Activated CD4-positive, alpha-beta T cell treated with anti-CD3 and anti-CD28 coated beads for 36 hours (primary cell): Measurements from ENCODE around the gene SLC48A1. TPM values are rescaled to one million over a fixed set of nuclear protein-coding genes. Genes with fewer than 3 reads are reported as not detected.

ENCODE experiments used
- ATAC-seq: fragments of 200-7000 bp; cut with Tn5 transposase; one replicate; pipeline ENCODE4 v1.10.0; 2021; ENCODE audit warnings: mild to moderate bottlenecking, moderate library complexity
- CTCF ChIA-PET: fragments of 350-600 bp; sonication (Branson Sonifier 250); formaldehyde crosslinking; loops from one replicate; lab custom pipeline; 2021; ENCODE audit warnings: antibody characterized with exemption; lab: Charles Lee
- POLR2A ChIA-PET: fragments of 350-600 bp; sonication (Branson Sonifier 250); formaldehyde crosslinking; loops from one replicate; lab custom pipeline; 2021; ENCODE audit warnings: antibody characterized with exemption, inconsistent platforms; lab: Charles Lee
- DNase-seq: peaks from one replicate; pipeline ENCODE4 v3.0.0-alpha.2; 2020
- H3K27ac Mint-ChIP-seq: one replicate; pipeline ENCODE4 v1.8.0; 2021; ENCODE audit warnings: mixed read lengths
- H3K27me3 Mint-ChIP-seq: one replicate; pipeline ENCODE4 v1.8.0; 2021; ENCODE audit warnings: mixed read lengths
- H3K36me3 Mint-ChIP-seq: one replicate; pipeline ENCODE4 v1.8.0; 2021; ENCODE audit warnings: low read depth, mixed read lengths
- H3K4me1 Mint-ChIP-seq: one replicate; pipeline ENCODE4 v1.8.0; 2021; ENCODE audit warnings: mixed read lengths
- H3K4me3 Mint-ChIP-seq: one replicate; pipeline ENCODE4 v1.8.0; 2021; ENCODE audit warnings: mild to moderate bottlenecking, moderate library complexity, mixed read lengths
- H3K9me3 Mint-ChIP-seq: one replicate; pipeline ENCODE4 v1.8.0; 2021; ENCODE audit warnings: low read depth, mixed read lengths
- intact Hi-C, 2 experiments: fragments of 100-400 bp; cut with DNase I in 1 of 2; cut with micrococcal nuclease in 1 of 2; formaldehyde crosslinking; loops; one replicate each; pipeline versions ENCODE4 v1.14.2 to v1.15.1; 2022 to 2024; cut with DNase I, micrococcal nuclease
- total RNA-seq, 2 experiments: library from RNA; stranded (reverse); gene quantifications; one replicate each; pipeline ENCODE4 v1.2.3, GENCODE V29; 2021

Gene SLC48A1
- total RNA-seq, 2 experiments from 2014 or later: 5.9 to 8.5 TPM

DNA sequence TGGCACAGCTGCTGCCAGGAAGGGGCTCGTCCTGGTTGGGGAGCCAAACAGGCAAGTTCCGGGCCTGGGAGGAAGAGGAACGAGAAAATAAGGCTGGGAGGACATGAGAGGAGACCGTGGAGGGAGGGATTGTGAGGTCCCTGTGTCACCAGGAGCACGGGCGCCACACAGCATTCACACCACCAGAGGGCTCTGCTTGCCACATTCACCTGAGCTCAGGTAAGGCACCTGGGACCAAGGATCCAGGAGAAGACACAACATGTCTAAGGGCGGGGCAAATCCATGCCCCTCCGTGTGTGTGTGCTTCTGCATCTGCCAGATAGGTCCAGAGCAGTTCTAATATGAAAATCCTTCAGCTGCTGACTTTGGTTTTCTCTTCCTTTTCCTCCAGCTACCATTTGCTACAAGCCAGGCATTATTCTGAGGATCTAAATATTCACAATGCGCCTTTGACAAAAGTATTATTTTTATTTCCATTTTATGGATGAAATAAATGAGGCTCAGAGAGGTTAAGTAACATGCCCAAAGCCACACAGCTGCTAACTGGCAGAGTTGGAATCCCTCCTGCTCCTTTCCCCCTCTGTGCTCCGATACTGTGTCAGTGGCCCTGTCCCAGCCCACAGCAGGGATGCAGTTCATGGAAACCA is 28.9 kb upstream of the SLC48A1 start:
- ChIA-PET CTCF (interaction anchor here (0.6 to 13.4 kb wide), 18 partner anchors 12 to 933 kb away, joined by 3 to 449 read pairs (median 4); partner anchors contain the start of genes RAPGEF3 and SLC48A1), POLR2A (interaction anchor here (1.1 kb wide), 1 partner anchor 23 kb away, joined by 3 read pairs; no protein-coding TSS in a partner anchor)
- no peak overlapping the region for H3K4me3 Mint-ChIP-seq
- ATAC-seq (peak; percentile 33), DNase-seq (peak; percentile 67)
- peaks cover 2% of the 10 kb centered on the region for H3K27me3 Mint-ChIP-seq
- no peak overlapping the region for H3K27ac Mint-ChIP-seq
- intact Hi-C loops: no loop called here
- H3K36me3 Mint-ChIP-seq: no peaks in the 10 kb centered on the region
- peaks cover 17% of the 10 kb centered on the region for H3K4me1 Mint-ChIP-seq
- no peaks in the 10 kb centered on the region for H3K9me3 Mint-ChIP-seq

DNA sequence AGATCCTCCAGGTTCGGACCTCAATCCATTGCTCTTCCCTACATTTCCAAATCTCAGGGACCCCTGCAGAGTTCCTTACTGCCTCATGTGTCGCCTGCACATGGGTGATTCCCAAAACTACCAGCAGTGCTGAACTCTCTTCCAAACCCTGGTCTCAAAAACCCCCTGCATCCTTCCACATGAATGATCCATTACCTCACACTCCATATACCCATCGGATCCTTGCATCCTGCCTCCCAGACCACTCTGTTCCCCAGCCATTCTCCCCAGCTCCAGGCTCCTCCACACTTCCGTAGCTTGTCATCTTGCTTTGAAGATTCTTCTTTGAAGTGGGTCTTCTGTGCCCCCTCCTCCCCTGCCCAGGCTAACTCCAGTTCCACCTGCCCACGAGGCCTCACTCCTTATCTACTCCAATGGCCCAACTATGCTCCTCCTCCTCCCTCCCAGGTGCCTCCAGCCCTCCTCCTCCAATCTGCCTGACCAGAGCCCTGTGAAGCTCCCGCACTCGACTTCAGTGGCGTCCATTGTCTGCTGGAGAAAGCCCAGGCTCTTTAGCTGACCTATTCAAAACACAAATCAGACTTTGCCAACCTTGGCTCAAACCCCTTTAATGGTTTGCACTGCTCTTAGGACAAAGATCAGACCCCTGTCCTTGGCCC is 28.1 kb upstream of the SLC48A1 start:
- Mint-ChIP-seq H3K4me3 (no peak overlapping the region), H3K27ac (no peak overlapping the region), H3K27me3 (peaks cover 2% of the 10 kb centered on the region), H3K36me3 (no peaks in the 10 kb centered on the region), H3K4me1 (peaks cover 13% of the 10 kb centered on the region), H3K9me3 (no peaks in the 10 kb centered on the region)
- POLR2A ChIA-PET: interaction anchor here (1.1 kb wide), 1 partner anchor 22 kb away, joined by 3 read pairs; no protein-coding TSS in a partner anchor
- no peak for ATAC-seq
- intact Hi-C loops: no loop called here
- CTCF ChIA-PET: interaction anchor here (0.7 to 13.4 kb wide), 10 partner anchors 13 to 420 kb away, joined by 3 to 449 read pairs (median 6); partner anchors contain the start of genes RAPGEF3 and SLC48A1
- DNase-seq: no peak

- Mint-ChIP-seq H3K36me3 (no peaks in the 10 kb centered on the region), H3K4me3 (no peak overlapping the region), H3K27me3 (peaks cover 2% of the 10 kb centered on the region), H3K4me1 (peaks cover 13% of the 10 kb centered on the region), H3K9me3 (no peaks in the 10 kb centered on the region), H3K27ac (peak overlapping the region; percentile 20)
- POLR2A ChIA-PET: no interaction called here
- intact Hi-C loops: no loop called here
- ATAC-seq (no peak), DNase-seq (no peak)
- CTCF ChIA-PET: interaction anchor here (5.6 to 13.4 kb wide), 3 partner anchors 13 to 93 kb away, joined by 198 to 449 read pairs (median 218); partner anchors contain the start of genes RAPGEF3 and SLC48A1
These were observed 27.5 kb upstream of the SLC48A1 start for GRCh38 chr12:47745485-47746041.

GRCh38 chr12:47746073-47746472 is 27.0 kb upstream of the SLC48A1 start:
- Mint-ChIP-seq H3K9me3 (no peaks in the 10 kb centered on the region), H3K4me3 (no peak overlapping the region), H3K27ac (no peak overlapping the region), H3K27me3 (peaks cover 2% of the 10 kb centered on the region), H3K4me1 (peaks cover 13% of the 10 kb centered on the region), H3K36me3 (no peaks in the 10 kb centered on the region)
- intact Hi-C loops: no loop called here
- ATAC-seq: no peak
- POLR2A ChIA-PET: no interaction called here
- no peak for DNase-seq
- CTCF ChIA-PET: interaction anchor here (13.4 kb wide), 1 partner anchor 28 kb away, joined by 449 read pairs; the partner anchor contains the start of gene SLC48A1

- CTCF ChIA-PET: interaction anchor here (0.6 to 13.4 kb wide), 3 partner anchors 27 to 62 kb away, joined by 3 to 449 read pairs (median 3); partner anchors contain the start of gene SLC48A1
- H3K36me3 Mint-ChIP-seq: no peaks in the 10 kb centered on the region
- no peak for ATAC-seq
- DNase-seq: no peak
- intact Hi-C loops: no loop called here
- no peaks in the 10 kb centered on the region for H3K9me3 Mint-ChIP-seq
- peaks cover 8% of the 10 kb centered on the region for H3K4me1 Mint-ChIP-seq
- POLR2A ChIA-PET: no interaction called here
- peaks cover 2% of the 10 kb centered on the region for H3K27me3 Mint-ChIP-seq
- no peak overlapping the region for H3K4me3 Mint-ChIP-seq
- no peak overlapping the region for H3K27ac Mint-ChIP-seq
These were observed 26.5 kb upstream of the SLC48A1 start for GRCh38 chr12:47746523-47746922.

DNA sequence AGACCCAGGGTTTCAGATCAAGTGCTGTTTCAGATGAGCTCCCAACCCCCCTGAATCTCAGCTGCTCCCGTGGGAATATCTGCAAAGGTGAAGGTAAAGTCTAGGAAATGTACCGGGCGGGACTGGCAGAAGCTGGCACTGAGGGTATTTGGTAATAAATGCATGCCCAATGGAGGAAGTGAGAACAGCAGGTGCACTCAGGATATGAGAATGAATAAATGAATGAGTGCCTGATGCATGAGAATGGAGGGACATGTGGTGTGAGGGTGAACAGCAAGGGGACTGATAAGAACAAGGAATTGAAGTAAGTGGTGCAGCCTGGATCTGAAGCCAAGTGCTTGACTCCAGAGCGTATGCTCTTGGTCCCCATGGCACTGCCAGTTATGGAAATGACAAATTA is 25.9 kb upstream of the SLC48A1 start:
- H3K36me3 Mint-ChIP-seq: no peaks in the 10 kb centered on the region
- POLR2A ChIA-PET: no interaction called here
- no peak for ATAC-seq
- H3K9me3 Mint-ChIP-seq: no peaks in the 10 kb centered on the region
- no peak overlapping the region for H3K4me3 Mint-ChIP-seq
- no peak for DNase-seq
- peaks cover 4% of the 10 kb centered on the region for H3K4me1 Mint-ChIP-seq
- intact Hi-C loops: no loop called here
- CTCF ChIA-PET: interaction anchor here (0.6 to 13.4 kb wide), 4 partner anchors 26 to 94 kb away, joined by 3 to 449 read pairs (median 4); partner anchors contain the start of gene SLC48A1
- H3K27ac Mint-ChIP-seq: no peak overlapping the region
- H3K27me3 Mint-ChIP-seq: peaks cover 2% of the 10 kb centered on the region

GRCh38 chr12:47747596-47748506 is 25.2 kb upstream of the SLC48A1 start:
- intact Hi-C loops: no loop called here
- no peaks in the 10 kb centered on the region for H3K9me3 Mint-ChIP-seq
- H3K27ac Mint-ChIP-seq: no peak overlapping the region
- H3K27me3 Mint-ChIP-seq: peaks cover 2% of the 10 kb centered on the region
- POLR2A ChIA-PET: no interaction called here
- ATAC-seq (no peak), DNase-seq (no peak)
- CTCF ChIA-PET: interaction anchor here (0.9 to 13.4 kb wide), 3 partner anchors 9 to 93 kb away, joined by 3 to 449 read pairs (median 5); partner anchors contain the start of gene SLC48A1
- H3K4me1 Mint-ChIP-seq: no peaks in the 10 kb centered on the region
- no peak overlapping the region for H3K4me3 Mint-ChIP-seq
- H3K36me3 Mint-ChIP-seq: no peaks in the 10 kb centered on the region

GRCh38 chr12:47748507-47748828 is 24.6 kb upstream of the SLC48A1 start:
- DNase-seq: no peak
- no peak overlapping the region for H3K4me3 Mint-ChIP-seq
- H3K27me3 Mint-ChIP-seq: peaks cover 2% of the 10 kb centered on the region
- intact Hi-C loops: no loop called here
- no peaks in the 10 kb centered on the region for H3K36me3 Mint-ChIP-seq
- no peaks in the 10 kb centered on the region for H3K4me1 Mint-ChIP-seq
- no peaks in the 10 kb centered on the region for H3K9me3 Mint-ChIP-seq
- no peak overlapping the region for H3K27ac Mint-ChIP-seq
- ChIA-PET CTCF (interaction anchor here (2.0 to 13.4 kb wide), 2 partner anchors 25 to 92 kb away, joined by 5 to 449 read pairs; partner anchors contain the start of gene SLC48A1), POLR2A (no interaction called here)
- ATAC-seq: no peak

DNA sequence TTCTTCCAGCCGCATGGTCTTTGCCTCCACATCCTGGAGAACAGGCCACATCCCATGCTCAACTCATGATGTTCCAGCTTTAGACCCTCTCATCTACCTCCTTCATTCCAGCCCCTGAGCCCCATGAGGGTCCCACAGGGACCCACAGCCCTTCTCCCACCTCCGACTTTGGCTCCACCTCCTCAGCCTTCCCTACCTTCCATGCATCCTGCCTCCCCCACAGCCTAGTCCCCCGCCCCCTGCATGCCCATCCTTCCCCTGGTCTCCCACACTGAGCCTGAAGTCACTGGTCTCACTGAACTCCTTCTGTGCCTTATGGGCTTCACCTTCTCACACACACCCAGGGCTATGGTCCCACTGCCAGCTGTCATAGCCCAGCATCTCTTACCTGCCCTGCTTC is 24.1 kb upstream of the SLC48A1 start:
- H3K9me3 Mint-ChIP-seq: no peaks in the 10 kb centered on the region
- H3K4me3 Mint-ChIP-seq: no peak overlapping the region
- ATAC-seq (no peak), DNase-seq (no peak)
- H3K27ac Mint-ChIP-seq: no peak overlapping the region
- intact Hi-C loops: no loop called here
- H3K4me1 Mint-ChIP-seq: no peaks in the 10 kb centered on the region
- H3K27me3 Mint-ChIP-seq: no peaks in the 10 kb centered on the region
- POLR2A ChIA-PET: no interaction called here
- CTCF ChIA-PET: interaction anchor here (2.0 to 13.4 kb wide), 2 partner anchors 25 to 92 kb away, joined by 5 to 449 read pairs; partner anchors contain the start of gene SLC48A1
- H3K36me3 Mint-ChIP-seq: no peaks in the 10 kb centered on the region

DNA sequence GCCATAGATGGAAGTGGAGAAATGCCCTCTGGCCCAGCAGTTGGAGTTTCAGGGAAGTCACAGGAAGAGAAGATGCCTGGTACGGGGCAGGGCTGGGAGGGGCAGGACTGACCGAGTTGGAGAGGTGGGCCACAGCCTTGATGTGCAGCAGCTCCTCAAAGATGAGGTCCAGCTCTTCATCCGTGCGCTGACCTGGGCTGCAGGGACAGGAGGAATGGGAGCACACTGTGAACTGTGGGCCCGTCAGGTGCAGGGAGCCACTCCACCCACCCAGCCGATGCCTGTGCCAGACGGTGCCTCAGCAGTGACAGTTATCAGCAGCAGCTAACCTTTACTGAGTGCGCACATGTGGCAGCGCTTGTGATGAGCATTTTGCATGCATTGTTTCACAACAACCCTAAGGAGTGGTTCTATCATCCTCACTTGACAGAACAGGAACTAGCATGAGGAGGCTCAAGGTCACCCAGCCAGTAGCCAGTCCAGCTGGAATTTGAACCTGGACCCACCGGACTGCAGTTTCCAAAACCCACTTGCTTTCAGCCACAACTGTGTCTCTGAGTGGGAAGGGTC is 22.7 kb upstream of the SLC48A1 start:
- Mint-ChIP-seq H3K27me3 (no peaks in the 10 kb centered on the region), H3K4me1 (peaks cover 12% of the 10 kb centered on the region), H3K9me3 (no peaks in the 10 kb centered on the region), H3K36me3 (no peaks in the 10 kb centered on the region), H3K4me3 (no peak overlapping the region), H3K27ac (no peak overlapping the region)
- CTCF ChIA-PET: interaction anchor here (0.9 kb wide), 1 partner anchor 9 kb away, joined by 3 read pairs; no protein-coding TSS in a partner anchor
- ATAC-seq (no peak), DNase-seq (no peak)
- intact Hi-C loops: loop anchor here in 1 of 2 experiments (10.0 kb wide), 1 partner anchor 214 kb away; the partner anchor contains the start of gene TMEM106C
- POLR2A ChIA-PET: no interaction called here
